HepG2 (cell line): ENCODE measurements around the gene PRB2. TPM values are rescaled to one million over a fixed set of nuclear protein-coding genes. Genes with fewer than 3 reads are reported as not detected.
"Not testable (repeated sequence)": the region's sequence is repeated elsewhere in the genome, so short reads cannot be mapped to it uniquely, and the experiment has no call there.

Experiments
- ATAC-seq: fragments of 200-7000 bp; cut with Tn5 transposase; 3 replicates; pipeline ENCODE4 v1.9.1; 2020; ENCODE audit warnings: mild to moderate bottlenecking, moderate library complexity
- Bru-seq: library from RNA; stranded (reverse); fragments of 400-500 nt; gene quantifications from one replicate; lab custom pipeline; 2021; lab: Mats Ljungman, UMichigan
- BruChase-seq, 2 experiments: library from RNA; stranded (reverse); fragments of 400-500 nt; gene quantifications; one replicate each; lab custom pipeline; 2021; lab: Mats Ljungman, UMichigan
- BruUV-seq: library from RNA; stranded (reverse); fragments of 400-500 nt; replicated peaks from 2 replicates; lab custom pipeline; 2021; lab: Mats Ljungman, UMichigan
- CTCF ChIA-PET: fragments of 300-600 bp; formaldehyde crosslinking; extraction: SDS; loops from one replicate; lab custom pipeline; 2021; ENCODE audit warnings: low total read pairs, inconsistent platforms, low intra/inter-chr PET ratio; lab: Yijun Ruan, JAX
- POLR2A ChIA-PET: fragments of 350-600 bp; sonication (Branson Sonifier 250); formaldehyde crosslinking; loops from one replicate; lab custom pipeline; 2020; ENCODE audit warnings: antibody characterized with exemption, inconsistent platforms; lab: Yijun Ruan, JAX
- DNase-seq: peaks from one replicate; pipeline ENCODE4 v3.0.0-alpha.2; 2015; ENCODE audit warnings: low spot score
- FAIRE-seq: peaks from 3 replicates; lab custom pipeline; 2011; peaks lifted over from hg19 to GRCh38; lab: Jason Lieb, UNC
- H2AFZ ChIP-seq: one replicate; pipeline ENCODE4 v1.6.1; 2011; ENCODE audit warnings: low read length, inconsistent platforms
- H3K27ac ChIP-seq: fragments of 300-600 bp; 3 replicates; pipeline ENCODE4 v1.8.0; 2011; ENCODE audit warnings: mixed run types, mild to moderate bottlenecking, mixed read lengths, low read length, inconsistent platforms; ENCODE audit not compliant: insufficient read depth; ENCODE audit errors: extremely low read length
- H3K27me3 ChIP-seq, 2 experiments: fragments of 200-600 bp in 1 of 2; 2 replicates in 1 of 2; 3 replicates in 1 of 2; pipeline versions ENCODE4 v1.6.0 to v1.8.0; 2011; ENCODE audit warnings: low read length in 2 of 2, mild to moderate bottlenecking in 2 of 2, moderate library complexity in 2 of 2, inconsistent platforms in 1 of 2; ENCODE audit not compliant: insufficient read depth in 2 of 2, control insufficient read depth in 1 of 2
- H3K36me3 ChIP-seq, 2 experiments: fragments of 200-600 bp in 1 of 2; replicated peaks in 1 of 2; 2 replicates in 1 of 2; 3 replicates in 1 of 2; pipeline versions ENCODE4 v1.5.1 to v1.8.0; 2011; ENCODE audit warnings: low read length in 2 of 2, inconsistent platforms in 1 of 2; ENCODE audit not compliant: insufficient read depth in 2 of 2, control insufficient read depth in 1 of 2
- H3K4me1 ChIP-seq: 2 replicates; pipeline ENCODE4 v1.5.1; 2012; ENCODE audit warnings: low read length, inconsistent platforms; ENCODE audit not compliant: insufficient read depth
- H3K4me2 ChIP-seq: 2 replicates; pipeline ENCODE4 v1.6.0; 2011; ENCODE audit warnings: low read depth, low read length, inconsistent platforms
- H3K4me3 ChIP-seq, 3 experiments: fragments of 200-600 bp in 1 of 3; sonication (generic), shearing (Covaris generic) in 1 of 3; replicated peaks in 1 of 3; 2 replicates each; pipeline ENCODE4 v1.5.1; 2011 to 2016; ENCODE audit warnings: low read length in 3 of 3, inconsistent platforms in 2 of 3, low read depth in 2 of 3, mild to moderate bottlenecking in 2 of 3, control low read depth in 1 of 3, mixed read lengths in 1 of 3; ENCODE audit not compliant: insufficient read depth in 1 of 3
- H3K79me2 ChIP-seq: one replicate; pipeline ENCODE4 v1.6.1; 2011; ENCODE audit warnings: low read length, inconsistent platforms; ENCODE audit not compliant: insufficient read depth
- H3K9ac ChIP-seq: 2 replicates; pipeline ENCODE4 v1.6.0; 2011; ENCODE audit warnings: mild to moderate bottlenecking, low read depth, low read length, inconsistent platforms; ENCODE audit not compliant: insufficient read depth
- H3K9me3 ChIP-seq: 2 replicates; pipeline ENCODE4 v1.5.1; 2012; ENCODE audit warnings: mild to moderate bottlenecking, low read length
- H4K20me1 ChIP-seq: 2 replicates; pipeline ENCODE4 v1.6.0; 2011; ENCODE audit warnings: inconsistent platforms, mild to moderate bottlenecking, low read length, moderate library complexity; ENCODE audit not compliant: insufficient read depth
- ATF2 ChIP-seq: sonication (generic); formaldehyde crosslinking; IDR thresholded peaks from 2 replicates; pipeline ENCODE4 v1.4.0; 2020; ENCODE audit warnings: missing genetic modification reagents
- MED8 ChIP-seq: sonication (generic); formaldehyde crosslinking; IDR thresholded peaks from 2 replicates; pipeline ENCODE4 v1.8.1; 2023; ENCODE audit warnings: mild to moderate bottlenecking, missing genetic modification reagents; ENCODE audit not compliant: insufficient replicate concordance
- TBX3 ChIP-seq: fragments of 450-650 bp; IDR thresholded peaks from 2 replicates; pipeline ENCODE4 v1.6.1; 2017; ENCODE audit warnings: antibody characterized with exemption, mild to moderate bottlenecking, inconsistent platforms, borderline replicate concordance
- ZBTB3 ChIP-seq: sonication (generic); formaldehyde crosslinking; IDR thresholded peaks from 2 replicates; pipeline ENCODE4 v1.4.0; 2020; ENCODE audit warnings: low read depth, mild to moderate bottlenecking, moderate library complexity, missing genetic modification reagents, borderline replicate concordance
- ZSCAN25 ChIP-seq: sonication (generic); formaldehyde crosslinking; IDR thresholded peaks from 2 replicates; pipeline ENCODE4 v1.8.0; 2022; ENCODE audit warnings: mild to moderate bottlenecking, missing genetic modification reagents
- WGBS: methylation state at CpG from one replicate; pipeline ENCODE4 v1.1.6; 2017; ENCODE audit warnings: low lambda C conversion rate; 5-methylcytosine and 5-hydroxymethylcytosine counted together
- in situ Hi-C: cut with HindIII; loops from 2 replicates; pipeline ENCODE4 v1.10.0; 2017; ENCODE audit warnings: low pct_unique_long_range_greater_than_20kb; ENCODE audit not compliant: extremely low pct_ligation_motif_present
- intact Hi-C: fragments of 100-400 bp; cut with micrococcal nuclease; formaldehyde crosslinking; loops from one replicate; pipeline ENCODE4 v1.10.0; 2022; ENCODE audit not compliant: unreplicated experiment
- long read RNA-seq, 2 experiments: library from RNA in 1 of 2; library from polyadenylated mRNA in 1 of 2; stranded (forward) in 1 of 2; unstranded in 1 of 2; transcript quantifications; one replicate each; pipeline ENCODE4 v2.0.0, GENCODE V29; 2019 to 2022
- polyA minus RNA-seq, 3 experiments: library from RNA; depleted of rRNA, polyadenylated mRNA; stranded (reverse); fragments of >200 nt; gene quantifications; 2 replicates each; pipeline ENCODE4 v1.2.3, GENCODE V29; 2011; ENCODE audit warnings: low replicate concordance in 1 of 3
- polyA plus RNA-seq, 8 experiments: library from polyadenylated mRNA; depleted of rRNA in 3 of 8; stranded (reverse) in 7 of 8; unstranded in 1 of 8; fragments of >200 nt; fragmentation: Illumina TruSeq in 4 of 8; extraction: Trizol in 4 of 8; gene quantifications; 2 replicates each; pipeline versions ENCODE4 v1.2.1 to v1.2.3, GENCODE V29; 2011 to 2016; ENCODE audit warnings: low read depth in 4 of 8, missing spikeins in 1 of 8, mixed read lengths in 1 of 8; ENCODE audit not compliant: insufficient read depth in 1 of 8
- total RNA-seq, 5 experiments: library from RNA; depleted of rRNA; stranded (reverse); fragments of >200 nt; fragmentation: Illumina TruSeq; extraction: Trizol; gene quantifications; 2 replicates each; pipeline ENCODE4 v1.2.3, GENCODE V29; 2016; ENCODE audit warnings: low read depth in 1 of 5

PRB2 gene
- total RNA-seq (2016; rRNA removed; fragmentation: Illumina TruSeq; extraction: Trizol) (not detected in 2 replicates), polyA plus RNA-seq (2011; rRNA removed) (not detected in 2 replicates), polyA minus RNA-seq (2011; rRNA and poly(A)+ RNA removed; ENCODE audit: low replicate concordance) (not detected in 2 replicates), Bru-seq, nascent RNA (not detected), BruChase-seq, experiment 1, labeled RNA remaining after a 6-hour chase (not detected), BruChase-seq, experiment 2, labeled RNA remaining after a 2-hour chase (not detected)
- total RNA-seq (2016; cell fraction: cytosol; rRNA removed; fragmentation: Illumina TruSeq; extraction: Trizol; ENCODE audit: low read depth), result not detected in 2 replicates
- total RNA-seq (2016; cell fraction: insoluble cytoplasmic fraction; rRNA removed; fragmentation: Illumina TruSeq; extraction: Trizol), result not detected in 2 replicates
- total RNA-seq (2016; cell fraction: membrane; rRNA removed; fragmentation: Illumina TruSeq; extraction: Trizol), result not detected in 2 replicates
- total RNA-seq (2016; cell fraction: nucleus; rRNA removed; fragmentation: Illumina TruSeq; extraction: Trizol), result not detected in 2 replicates
- not detected in 2 replicates for polyA plus RNA-seq (2011; cell fraction: cytosol; rRNA removed)
- polyA plus RNA-seq (2011; cell fraction: nucleus; rRNA removed), result not detected in 2 replicates
- polyA plus RNA-seq (2012), result not detected in 2 replicates
- polyA plus RNA-seq (2016; cell fraction: cytosol; fragmentation: Illumina TruSeq; extraction: Trizol; ENCODE audit: low read depth), result not detected in 2 replicates
- polyA plus RNA-seq (2016; cell fraction: insoluble cytoplasmic fraction; fragmentation: Illumina TruSeq; extraction: Trizol; ENCODE audit: low read depth), result not detected in 2 replicates
- not detected in 2 replicates for polyA plus RNA-seq (2016; cell fraction: membrane; fragmentation: Illumina TruSeq; extraction: Trizol; ENCODE audit: low read depth)
- not detected in 2 replicates for polyA plus RNA-seq (2016; cell fraction: nucleus; fragmentation: Illumina TruSeq; extraction: Trizol; ENCODE audit: insufficient read depth, low read depth)
- polyA minus RNA-seq (2011; cell fraction: cytosol; rRNA and poly(A)+ RNA removed), result not detected in 2 replicates
- polyA minus RNA-seq (2011; cell fraction: nucleus; rRNA and poly(A)+ RNA removed), result not detected in 2 replicates
- long read RNA-seq, experiment 1, result 0 reads
- long read RNA-seq, experiment 2, result 0 reads

- H3K27ac ChIP-seq, BruUV-seq, H4K20me1 ChIP-seq, FAIRE-seq, H3K9me3 ChIP-seq, DNase-seq, POLR2A ChIA-PET, H3K4me2 ChIP-seq, H3K79me2 ChIP-seq, intact Hi-C loops, H3K9ac ChIP-seq, CTCF ChIA-PET, H3K4me1 ChIP-seq, in situ Hi-C loops, H2AFZ ChIP-seq, H3K27me3 ChIP-seq, H3K4me3 ChIP-seq, H3K36me3 ChIP-seq, ATAC-seq: not testable (repeated sequence)
- WGBS, result no CpG with 5 or more reads among the region's 1 CpG
Measured at GRCh38 chr12:11395467-11395866, at the start of gene PRB2. Gene PRB2 (minus strand): TSS chr12:11395567. CDS start chr12:11395529, 38 bp downstream.

- POLR2A ChIA-PET, result no interaction called here
- peaks cover 0 to 2% of the 10 kb centered on the region in 2 experiments; a peak in 1 of 5 replicates for H3K27me3 ChIP-seq
- no peaks in the 10 kb centered on the region for H3K4me1 ChIP-seq
- 0% methylated on average over 2 of the region's 2 CpGs for WGBS
- no peak overlapping the region for H3K4me2 ChIP-seq
- ATAC-seq (no peak), FAIRE-seq (no peak), DNase-seq (no peak)
- intact Hi-C loops, result no loop called here
- no peak overlapping the region for H3K4me3 ChIP-seq
- no peaks in the 10 kb centered on the region for H4K20me1 ChIP-seq
- in situ Hi-C loops, result no loop called here
- H3K36me3 ChIP-seq, result no peaks in the 10 kb centered on the region
- no peaks in the 10 kb centered on the region for H3K79me2 ChIP-seq
- no peak overlapping the region for H2AFZ ChIP-seq
- CTCF ChIA-PET, result no interaction called here
- BruUV-seq, result no TSS peak
- no peak for TF ChIP-seq MED8 (CRISPR knock-in tag)
- no peak for TF ChIP-seq TBX3
- TF ChIP-seq ATF2 (CRISPR knock-in tag), result no peak
- TF ChIP-seq ZBTB3, result no peak
- TF ChIP-seq ZSCAN25 (CRISPR knock-in tag), result no peak
- H3K9ac ChIP-seq, result no peak overlapping the region
- H3K9me3 ChIP-seq, result no peaks in the 10 kb centered on the region
- H3K27ac ChIP-seq, result no peak overlapping the region
Measured at GRCh38 chr12:11437966-11438365, 42.6 kb upstream of the PRB2 start.
